IPS-20b (cell line): ENCODE data around the gene NFILZ.
"Not testable (repeated sequence)": the region's sequence is repeated elsewhere in the genome, so short reads cannot be mapped to it uniquely, and the experiment has no call there.

ENCODE experiments used
- H3K27ac ChIP-seq: one replicate; pipeline ENCODE4 v1.5.1; 2013; ENCODE audit warnings: low read length
- H3K27me3 ChIP-seq: 2 replicates; pipeline ENCODE4 v1.6.1; 2013; ENCODE audit warnings: mild to moderate bottlenecking, low read length, inconsistent platforms; ENCODE audit not compliant: insufficient read depth
- H3K36me3 ChIP-seq: 2 replicates; pipeline ENCODE4 v1.6.1; 2013; ENCODE audit warnings: low read depth, mild to moderate bottlenecking, inconsistent platforms, low read length, moderate library complexity; ENCODE audit not compliant: insufficient read depth
- H3K4me1 ChIP-seq: 2 replicates; pipeline ENCODE4 v1.6.1; 2013; ENCODE audit warnings: mild to moderate bottlenecking, control low read depth, inconsistent platforms, low read length, moderate library complexity; ENCODE audit not compliant: insufficient read depth
- H3K4me3 ChIP-seq: 2 replicates; pipeline ENCODE4 v1.5.1; 2013; ENCODE audit warnings: mild to moderate bottlenecking, low read length, inconsistent platforms
- H3K9ac ChIP-seq: 2 replicates; pipeline ENCODE4 v1.6.1; 2013; ENCODE audit warnings: low read depth, mild to moderate bottlenecking, inconsistent platforms, low read length, moderate library complexity
- H3K9me3 ChIP-seq: 2 replicates; pipeline ENCODE4 v1.6.1; 2013; ENCODE audit warnings: mild to moderate bottlenecking, low read depth, low read length, inconsistent platforms; ENCODE audit not compliant: insufficient read depth

Gene NFILZ

GRCh38 chr19:8612807-8613171, 17.6 kb upstream of the NFILZ start:
- no peaks in the 10 kb centered on the region for H3K9me3 ChIP-seq
- no peaks in the 10 kb centered on the region for H3K36me3 ChIP-seq
- H3K9ac ChIP-seq = no peak overlapping the region
- H3K4me1 ChIP-seq = peaks cover 18% of the 10 kb centered on the region; the same call in 1 of the 2 replicates
- no peak overlapping the region for H3K4me3 ChIP-seq
- no peak overlapping the region for H3K27ac ChIP-seq
- no peaks in the 10 kb centered on the region for H3K27me3 ChIP-seq

- peaks cover 7% of the 10 kb centered on the region; the same call in 1 of the 2 replicates for H3K4me1 ChIP-seq
- H3K4me3 ChIP-seq = no peak overlapping the region
- H3K27me3 ChIP-seq = no peaks in the 10 kb centered on the region
- H3K9ac ChIP-seq = no peak overlapping the region
- H3K27ac ChIP-seq = no peak overlapping the region
- H3K9me3 ChIP-seq = no peaks in the 10 kb centered on the region
- H3K36me3 ChIP-seq = no peaks in the 10 kb centered on the region
Measured at GRCh38 chr19:8614455-8614854, 16.0 kb upstream of the NFILZ start.

GRCh38 chr19:8615024-8615423, 15.4 kb upstream of the NFILZ start:
- no peaks in the 10 kb centered on the region for H3K27me3 ChIP-seq
- no peaks in the 10 kb centered on the region for H3K36me3 ChIP-seq
- H3K4me3 ChIP-seq = no peak overlapping the region
- no peaks in the 10 kb centered on the region for H3K9me3 ChIP-seq
- peaks cover 7% of the 10 kb centered on the region; the same call in 1 of the 2 replicates for H3K4me1 ChIP-seq
- H3K27ac ChIP-seq = no peak overlapping the region
- H3K9ac ChIP-seq = no peak overlapping the region

DNA sequence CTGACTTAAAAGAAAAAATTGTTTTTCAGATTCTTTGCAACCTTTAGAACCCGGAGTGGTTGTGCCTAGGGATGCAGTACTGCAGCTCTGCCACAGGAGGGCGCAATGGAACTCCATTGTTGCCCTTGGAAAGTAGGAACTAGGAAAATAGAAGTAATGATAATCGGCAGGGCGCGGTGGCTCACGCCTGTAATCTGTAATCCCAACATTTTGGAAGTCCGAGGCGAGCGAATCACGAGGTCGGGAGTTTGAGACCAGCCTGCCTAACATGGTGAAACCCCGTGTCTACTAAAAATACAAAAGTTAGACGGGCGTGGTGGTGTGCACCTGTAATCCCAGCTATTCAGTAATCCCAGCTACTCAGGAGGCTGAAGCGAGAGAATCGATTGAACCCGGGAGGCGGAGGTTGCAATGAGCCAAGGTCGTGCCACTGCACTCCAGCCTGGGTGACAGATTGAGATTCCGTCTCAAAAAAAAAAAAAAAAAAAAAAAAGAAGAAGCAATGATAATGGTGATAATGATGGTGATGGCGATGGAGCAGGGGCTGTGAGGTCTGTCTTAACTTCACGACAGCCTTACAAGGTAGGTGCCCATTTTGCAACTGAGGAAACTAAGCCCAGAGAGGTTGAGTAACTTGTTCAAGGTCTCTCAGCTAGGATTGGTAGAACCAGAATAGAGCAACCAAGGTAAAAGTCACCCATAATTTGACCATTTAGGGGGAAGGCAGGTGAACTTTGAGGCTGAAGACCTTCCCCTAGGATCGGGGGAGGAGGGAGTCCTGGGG, 14.4 kb upstream of the NFILZ start:
- no peaks in the 10 kb centered on the region for H3K27me3 ChIP-seq
- no peak overlapping the region for H3K27ac ChIP-seq
- no peak overlapping the region for H3K4me3 ChIP-seq
- no peaks in the 10 kb centered on the region for H3K9me3 ChIP-seq
- no peaks in the 10 kb centered on the region for H3K36me3 ChIP-seq
- H3K9ac ChIP-seq = no peak overlapping the region
- peaks cover 7% of the 10 kb centered on the region; the same call in 1 of the 2 replicates for H3K4me1 ChIP-seq

- Histone ChIP-seq H3K9me3 (no peaks in the 10 kb centered on the region), H3K4me3 (no peak overlapping the region), H3K27me3 (no peaks in the 10 kb centered on the region), H3K36me3 (no peaks in the 10 kb centered on the region), H3K27ac (no peak overlapping the region), H3K4me1 (peaks cover 4% of the 10 kb centered on the region; the same call in 1 of the 2 replicates), H3K9ac (no peak overlapping the region)
Measured at GRCh38 chr19:8616861-8617260, 13.6 kb upstream of the NFILZ start.

GRCh38 chr19:8617325-8617724, 13.1 kb upstream of the NFILZ start:
- not testable (repeated sequence) for H3K9ac ChIP-seq, H3K36me3 ChIP-seq, H3K4me1 ChIP-seq, H3K27ac ChIP-seq, H3K9me3 ChIP-seq, H3K4me3 ChIP-seq, H3K27me3 ChIP-seq

DNA sequence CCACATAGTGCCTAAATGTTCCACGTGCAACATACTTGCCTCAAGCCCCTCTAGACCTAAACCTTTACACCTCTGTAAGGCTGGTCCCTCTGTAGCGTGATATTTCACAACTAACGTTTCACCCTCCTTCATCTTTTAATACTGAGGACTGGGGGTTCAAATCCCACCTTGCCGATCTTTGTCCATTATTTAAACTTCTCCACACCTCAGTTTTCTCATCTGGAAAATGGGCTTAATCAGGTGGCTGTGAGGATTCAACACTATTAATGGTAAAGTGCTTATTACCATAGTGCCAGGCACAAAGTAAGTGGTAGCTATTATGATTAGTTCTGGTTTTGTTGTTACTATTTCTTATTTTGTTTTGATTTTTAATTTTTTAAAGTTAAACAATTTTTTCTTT, 12.4 kb upstream of the NFILZ start:
- H3K27ac ChIP-seq = no peak overlapping the region
- H3K9me3 ChIP-seq = no peaks in the 10 kb centered on the region
- no peaks in the 10 kb centered on the region for H3K27me3 ChIP-seq
- no peak overlapping the region for H3K4me3 ChIP-seq
- no peaks in the 10 kb centered on the region for H3K4me1 ChIP-seq
- H3K9ac ChIP-seq = no peak overlapping the region
- H3K36me3 ChIP-seq = no peaks in the 10 kb centered on the region

DNA sequence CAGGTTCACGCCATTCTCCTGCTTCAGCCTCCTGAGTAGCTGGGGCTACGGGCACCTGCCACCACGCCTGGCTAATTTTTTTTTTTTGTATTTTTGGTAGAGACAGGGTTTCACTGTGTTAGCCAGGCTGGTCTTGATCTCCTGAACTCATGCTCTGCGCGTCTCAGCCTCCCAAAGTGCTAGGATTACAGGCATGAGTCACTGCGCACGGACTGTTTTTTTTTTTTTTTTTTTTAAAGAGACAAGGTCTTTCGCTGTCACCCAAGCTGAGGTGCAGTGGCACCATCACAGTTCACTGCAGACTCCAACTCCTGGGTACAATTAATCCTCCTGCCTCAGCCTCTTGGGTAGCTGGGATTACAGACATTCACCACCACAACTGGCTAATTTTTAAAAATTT, 11.7 kb upstream of the NFILZ start:
- Histone ChIP-seq H3K9me3 (no peaks in the 10 kb centered on the region), H3K4me1 (no peaks in the 10 kb centered on the region), H3K27ac (no peak overlapping the region), H3K27me3 (no peaks in the 10 kb centered on the region), H3K4me3 (no peak overlapping the region), H3K36me3 (no peaks in the 10 kb centered on the region), H3K9ac (no peak overlapping the region)

GRCh38 chr19:8622886-8623285, 7.5 kb upstream of the NFILZ start:
- H3K9ac ChIP-seq, H3K4me1 ChIP-seq, H3K27me3 ChIP-seq, H3K27ac ChIP-seq, H3K9me3 ChIP-seq, H3K36me3 ChIP-seq, H3K4me3 ChIP-seq: not testable (repeated sequence)

DNA sequence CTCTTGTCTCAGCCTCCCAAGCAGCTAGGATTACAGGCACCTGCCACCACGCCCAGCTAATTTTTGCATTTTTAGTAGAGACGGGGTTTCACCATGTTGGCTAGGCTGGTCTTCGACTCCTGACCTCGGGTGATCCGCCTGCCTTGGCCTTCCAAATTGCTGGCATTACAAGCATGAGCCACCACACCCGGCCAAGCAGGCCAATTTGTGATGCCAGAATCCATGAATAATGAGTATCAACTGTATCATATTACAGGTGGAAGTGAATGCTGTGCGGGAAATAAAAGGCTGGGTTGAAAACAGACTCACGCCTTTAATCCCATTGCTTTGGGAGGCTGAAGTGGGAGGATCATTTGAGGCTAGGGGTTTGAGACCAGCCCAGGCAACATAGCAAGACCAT, 3.6 kb upstream of the NFILZ start:
- no peak overlapping the region for H3K27ac ChIP-seq
- H3K4me3 ChIP-seq = no peak overlapping the region
- H3K4me1 ChIP-seq = peaks cover 4% of the 10 kb centered on the region; the same call in 1 of the 2 replicates
- H3K9me3 ChIP-seq = no peaks in the 10 kb centered on the region
- no peaks in the 10 kb centered on the region for H3K27me3 ChIP-seq
- no peaks in the 10 kb centered on the region for H3K36me3 ChIP-seq
- H3K9ac ChIP-seq = no peak overlapping the region

GRCh38 chr19:8629184-8629583, 1.2 kb upstream of the NFILZ start:
- H3K9ac ChIP-seq = no peak overlapping the region
- H3K27me3 ChIP-seq = no peaks in the 10 kb centered on the region
- H3K9me3 ChIP-seq = no peaks in the 10 kb centered on the region
- H3K4me1 ChIP-seq = peaks cover 4% of the 10 kb centered on the region; the same call in 1 of the 2 replicates
- no peak overlapping the region for H3K4me3 ChIP-seq
- no peak overlapping the region for H3K27ac ChIP-seq
- no peaks in the 10 kb centered on the region for H3K36me3 ChIP-seq

DNA sequence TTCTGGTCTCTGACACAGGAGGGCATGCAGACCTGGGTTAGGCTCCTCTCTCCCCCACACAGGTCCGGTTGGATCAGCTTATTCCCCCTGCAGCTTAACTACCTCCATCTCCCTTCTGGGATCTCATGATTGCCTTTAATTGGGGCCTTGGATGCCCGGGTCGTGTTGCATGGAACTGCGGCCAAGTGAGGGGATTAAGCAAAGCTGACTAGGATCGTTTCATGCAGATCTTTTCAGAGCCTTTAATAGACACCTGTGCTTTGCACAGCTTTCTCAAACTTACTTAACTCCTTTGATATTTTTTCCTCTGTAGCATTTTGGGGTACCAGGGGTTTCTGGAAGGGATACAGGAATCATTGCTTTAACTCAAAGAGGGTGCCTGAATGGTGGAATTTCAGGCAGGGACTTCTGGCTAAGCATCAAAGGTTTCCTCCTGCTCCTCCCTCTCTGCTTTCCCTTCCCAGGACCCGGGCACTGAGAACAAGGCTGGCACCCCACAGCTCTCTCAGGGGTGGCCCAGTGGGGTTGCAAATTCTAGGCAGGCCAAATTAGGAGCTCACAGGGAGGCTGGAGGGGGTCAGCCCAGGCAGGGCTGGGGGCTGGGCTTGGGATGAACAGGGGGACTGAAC, 477 bp downstream of the NFILZ start:
- Histone ChIP-seq H3K36me3 (no peaks in the 10 kb centered on the region), H3K27me3 (no peaks in the 10 kb centered on the region), H3K4me1 (peaks cover 4% of the 10 kb centered on the region; the same call in 1 of the 2 replicates), H3K4me3 (no peak overlapping the region), H3K9ac (no peak overlapping the region), H3K27ac (no peak overlapping the region), H3K9me3 (no peaks in the 10 kb centered on the region)
